Hepatocyte (in vitro differentiated cells): Measurements from ENCODE around the gene CEP78. TPM values are rescaled to one million over a fixed set of nuclear protein-coding genes. Genes with fewer than 3 reads are reported as not detected.
A peak's percentile ranks its signal among the peaks of the same experiment; 100 is the strongest.

Source experiments
- DNase-seq: peaks from one replicate; pipeline ENCODE4 v3.0.0-alpha.2; 2016; ENCODE audit warnings: low spot score
- H2AFZ ChIP-seq: fragments of 200-600 bp; sonication (generic); 2 replicates; pipeline ENCODE4 v1.6.0; 2016; ENCODE audit warnings: antibody characterized with exemption, mild to moderate bottlenecking
- H3K27ac ChIP-seq: fragments of 200-600 bp; sonication (generic); 2 replicates; pipeline ENCODE4 v1.5.1; 2016; ENCODE audit warnings: mild to moderate bottlenecking
- H3K27me3 ChIP-seq: fragments of 200-600 bp; sonication (generic); 2 replicates; pipeline ENCODE4 v1.6.1; 2016
- H3K36me3 ChIP-seq: fragments of 200-600 bp; sonication (generic); replicated peaks from 2 replicates; pipeline ENCODE4 v1.5.1; 2016; ENCODE audit warnings: low read depth; ENCODE audit not compliant: insufficient read depth
- H3K4me1 ChIP-seq: fragments of 200-600 bp; sonication (generic); 2 replicates; pipeline ENCODE4 v1.5.1; 2016; ENCODE audit warnings: mild to moderate bottlenecking, moderate library complexity; ENCODE audit not compliant: insufficient read depth
- H3K4me2 ChIP-seq: fragments of 200-600 bp; sonication (generic); 2 replicates; pipeline ENCODE4 v1.6.0; 2016
- H3K4me3 ChIP-seq: fragments of 200-600 bp; sonication (generic); 2 replicates; pipeline ENCODE4 v1.5.1; 2016; ENCODE audit warnings: mild to moderate bottlenecking
- H3K79me2 ChIP-seq: fragments of 200-600 bp; sonication (generic); 2 replicates; pipeline ENCODE4 v1.6.0; 2017; ENCODE audit warnings: mild to moderate bottlenecking
- H3K9me2 ChIP-seq: fragments of 200-600 bp; sonication (generic); replicated peaks from 2 replicates; pipeline ENCODE4 v1.6.0; 2017; ENCODE audit warnings: mild to moderate bottlenecking; ENCODE audit not compliant: insufficient read depth
- H3K9me3 ChIP-seq: fragments of 200-600 bp; sonication (generic); 2 replicates; pipeline ENCODE4 v1.5.1; 2016; ENCODE audit warnings: low read depth, mild to moderate bottlenecking
- H4K20me1 ChIP-seq: fragments of 200-600 bp; sonication (generic); 2 replicates; pipeline ENCODE4 v1.6.0; 2016; ENCODE audit warnings: mild to moderate bottlenecking; ENCODE audit not compliant: insufficient read depth, poor library complexity, severe bottlenecking
- EZH2 ChIP-seq: fragments of 200-600 bp; sonication (generic); IDR thresholded peaks from 2 replicates; pipeline ENCODE4 v1.6.1; 2016; ENCODE audit warnings: antibody characterized with exemption, mild to moderate bottlenecking, borderline replicate concordance
- EZH2phosphoT487 ChIP-seq: fragments of 200-600 bp; sonication (generic); IDR thresholded peaks from one replicate; pipeline ENCODE4 v1.6.1; 2018; ENCODE audit warnings: antibody characterized with exemption, mild to moderate bottlenecking, low read depth, moderate library complexity; ENCODE audit not compliant: unreplicated experiment, severe bottlenecking
- WGBS: methylation state at CpG from one replicate; pipeline ENCODE4 v1.1.6; 2016; ENCODE audit warnings: low lambda C conversion rate; ENCODE audit errors: missing lambda C conversion rate; 5-methylcytosine and 5-hydroxymethylcytosine counted together
- polyA plus RNA-seq: library from polyadenylated mRNA; unstranded; fragments of >200 nt; fragmentation: Nextera tagmentation; extraction: Ambion mirVana; gene quantifications from 2 replicates; pipeline ENCODE4 v1.2.1, GENCODE V29; 2016
- total RNA-seq: library from RNA; depleted of rRNA; stranded (reverse); fragments of >200 nt; gene quantifications from 2 replicates; pipeline ENCODE4 v1.2.3, GENCODE V29; 2014
- TF ChIP-seq, protein P1 (sequence below): fragments of 200-600 bp; sonication (generic); IDR thresholded peaks from 2 replicates; pipeline ENCODE4 v1.5.1; 2016; ENCODE audit warnings: antibody characterized with exemption, mild to moderate bottlenecking; ENCODE audit not compliant: poor library complexity

Gene CEP78
- total and polyA plus RNA-seq, 2 experiments from 2014 or later, result 8.1 to 17.2 TPM

DNA sequence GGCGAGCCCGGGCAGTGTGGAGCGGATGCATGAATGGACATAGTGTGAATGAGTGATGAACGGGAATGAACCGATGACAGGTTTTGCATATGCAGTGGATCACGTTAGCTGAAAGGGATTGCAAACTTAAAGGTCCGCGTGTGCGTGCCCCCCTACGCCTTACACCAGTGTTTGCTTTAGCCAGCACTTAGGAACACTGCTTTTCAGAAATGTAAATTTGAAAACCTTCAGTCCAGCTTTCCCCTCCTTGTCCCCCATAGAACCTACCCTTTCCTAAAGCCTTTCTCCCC, 61.7 kb downstream of the CEP78 start:
- Histone ChIP-seq H3K27ac (no peak overlapping the region), H4K20me1 (peaks cover 3% of the 10 kb centered on the region), H3K36me3 (no peaks in the 10 kb centered on the region), H3K4me2 (peak overlapping the region; percentile 92), H3K9me2 (no peaks in the 10 kb centered on the region), H3K4me1 (peaks cover 6% of the 10 kb centered on the region), H3K79me2 (peaks cover 34% of the 10 kb centered on the region), H3K27me3 (no peaks in the 10 kb centered on the region), H3K4me3 (peak overlapping the region; percentile 77), H3K9me3 (no peaks in the 10 kb centered on the region), H2AFZ (peak overlapping the region; percentile 68)
- WGBS, result 0% methylated on average over 10 of the region's 10 CpGs
- TF ChIP-seq, protein P1, sequence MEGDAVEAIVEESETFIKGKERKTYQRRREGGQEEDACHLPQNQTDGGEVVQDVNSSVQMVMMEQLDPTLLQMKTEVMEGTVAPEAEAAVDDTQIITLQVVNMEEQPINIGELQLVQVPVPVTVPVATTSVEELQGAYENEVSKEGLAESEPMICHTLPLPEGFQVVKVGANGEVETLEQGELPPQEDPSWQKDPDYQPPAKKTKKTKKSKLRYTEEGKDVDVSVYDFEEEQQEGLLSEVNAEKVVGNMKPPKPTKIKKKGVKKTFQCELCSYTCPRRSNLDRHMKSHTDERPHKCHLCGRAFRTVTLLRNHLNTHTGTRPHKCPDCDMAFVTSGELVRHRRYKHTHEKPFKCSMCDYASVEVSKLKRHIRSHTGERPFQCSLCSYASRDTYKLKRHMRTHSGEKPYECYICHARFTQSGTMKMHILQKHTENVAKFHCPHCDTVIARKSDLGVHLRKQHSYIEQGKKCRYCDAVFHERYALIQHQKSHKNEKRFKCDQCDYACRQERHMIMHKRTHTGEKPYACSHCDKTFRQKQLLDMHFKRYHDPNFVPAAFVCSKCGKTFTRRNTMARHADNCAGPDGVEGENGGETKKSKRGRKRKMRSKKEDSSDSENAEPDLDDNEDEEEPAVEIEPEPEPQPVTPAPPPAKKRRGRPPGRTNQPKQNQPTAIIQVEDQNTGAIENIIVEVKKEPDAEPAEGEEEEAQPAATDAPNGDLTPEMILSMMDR, result no peak
- TF ChIP-seq EZH2, result no peak
- TF ChIP-seq EZH2phosphoT487, result no peak
- no peak for DNase-seq

DNA sequence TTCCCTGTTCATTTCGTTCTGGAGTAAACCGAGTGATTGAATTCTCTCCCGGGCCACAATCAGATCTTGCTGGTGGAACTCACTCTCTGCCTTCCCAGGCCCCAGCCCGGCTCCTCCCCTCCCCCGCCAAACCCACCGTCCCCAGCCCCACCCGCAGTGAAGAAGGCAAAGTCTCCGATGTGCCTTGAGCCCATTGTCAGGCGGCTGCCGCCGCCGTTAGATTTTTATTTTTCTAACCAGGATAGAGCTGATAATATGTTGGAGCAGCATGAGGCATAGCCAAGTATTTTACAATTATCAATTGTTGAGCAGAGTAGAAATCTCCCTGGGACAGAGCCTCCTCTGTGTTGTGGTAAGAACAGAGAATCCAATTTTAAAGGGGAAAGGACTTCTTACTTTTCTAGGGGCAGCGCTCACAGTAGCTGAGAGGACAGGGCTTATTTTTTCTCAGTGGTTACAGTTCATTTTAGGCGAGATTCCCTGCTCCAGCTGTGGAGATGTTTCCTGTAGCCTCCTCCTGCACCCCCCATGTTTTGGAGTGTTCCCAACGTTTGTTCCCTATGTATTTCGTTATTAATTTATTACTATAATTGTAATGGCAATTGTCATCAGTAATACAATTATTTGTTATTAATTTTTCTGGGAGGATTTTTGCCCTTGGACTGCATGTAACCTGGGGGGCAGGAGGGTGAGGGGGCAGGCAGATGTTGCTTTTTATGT, 62.3 kb downstream of the CEP78 start:
- H3K4me3 ChIP-seq, result peak overlapping the region; percentile 77
- H4K20me1 ChIP-seq, result peaks cover 3% of the 10 kb centered on the region
- H3K79me2 ChIP-seq, result peaks cover 34% of the 10 kb centered on the region
- H3K9me2 ChIP-seq, result no peaks in the 10 kb centered on the region
- 8% methylated on average over 16 of the region's 16 CpGs for WGBS
- TF ChIP-seq, protein P1, result no peak
- TF ChIP-seq EZH2phosphoT487, result no peak
- no peak for TF ChIP-seq EZH2
- no peaks in the 10 kb centered on the region for H3K36me3 ChIP-seq
- H3K4me1 ChIP-seq, result peaks cover 6% of the 10 kb centered on the region
- no peaks in the 10 kb centered on the region for H3K9me3 ChIP-seq
- no peak for DNase-seq
- peak overlapping the region; percentile 68 for H2AFZ ChIP-seq
- no peaks in the 10 kb centered on the region for H3K27me3 ChIP-seq
- H3K27ac ChIP-seq, result no peak overlapping the region
- H3K4me2 ChIP-seq, result peak overlapping the region; percentile 92

DNA sequence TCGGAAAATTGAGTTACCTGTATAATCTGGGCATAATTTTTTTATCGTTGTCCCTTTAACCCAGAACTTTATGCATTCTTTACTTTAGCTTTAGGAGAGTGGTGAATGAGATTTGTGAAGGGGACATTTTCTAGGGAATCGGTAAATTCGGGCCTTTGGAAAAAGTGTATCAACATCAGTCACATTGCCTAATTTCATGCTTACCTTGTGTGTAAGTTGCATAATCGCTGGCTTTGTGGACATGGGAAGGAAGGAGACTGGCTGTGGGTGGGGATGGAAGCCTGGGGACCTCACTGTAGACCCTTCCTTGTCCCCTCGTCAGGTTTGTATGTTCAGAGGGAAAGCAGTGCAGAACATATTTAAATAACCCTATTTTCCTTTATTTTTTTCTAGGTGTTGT, 64.3 kb downstream of the CEP78 start:
- peaks cover 3% of the 10 kb centered on the region for H4K20me1 ChIP-seq
- TF ChIP-seq EZH2, result no peak
- TF ChIP-seq, protein P1, result no peak
- TF ChIP-seq EZH2phosphoT487, result no peak
- H3K27ac ChIP-seq, result no peak overlapping the region
- H3K36me3 ChIP-seq, result no peaks in the 10 kb centered on the region
- H3K4me2 ChIP-seq, result no peak overlapping the region
- H3K9me2 ChIP-seq, result no peaks in the 10 kb centered on the region
- no peaks in the 10 kb centered on the region for H3K27me3 ChIP-seq
- no peak overlapping the region for H2AFZ ChIP-seq
- peaks cover 34% of the 10 kb centered on the region for H3K79me2 ChIP-seq
- H3K4me3 ChIP-seq, result no peak overlapping the region
- no peak for DNase-seq
- H3K9me3 ChIP-seq, result no peaks in the 10 kb centered on the region
- 93% methylated on average over 6 of the region's 6 CpGs for WGBS
- H3K4me1 ChIP-seq, result peaks cover 6% of the 10 kb centered on the region
